Hematopoietic multipotent progenitor cell (in vitro differentiated cells): ENCODE results near the gene HDLBP. TPM values are rescaled to one million over a fixed set of nuclear protein-coding genes. Genes with fewer than 3 reads are reported as not detected.

Experiments used
- DNase-seq, 3 donors: peaks; one replicate each; pipeline ENCODE4 v3.0.0-alpha.2; 2011 to 2015; ENCODE audit warnings: low read depth in 2 of 3, low spot score in 2 of 3
- total RNA-seq: library from RNA; depleted of rRNA; stranded (reverse); fragments of >200 nt; gene quantifications from one replicate; pipeline ENCODE4 v1.2.3, GENCODE V29; 2012

The HDLBP gene
- total RNA-seq, 1 donor, result 198 TPM

DNA sequence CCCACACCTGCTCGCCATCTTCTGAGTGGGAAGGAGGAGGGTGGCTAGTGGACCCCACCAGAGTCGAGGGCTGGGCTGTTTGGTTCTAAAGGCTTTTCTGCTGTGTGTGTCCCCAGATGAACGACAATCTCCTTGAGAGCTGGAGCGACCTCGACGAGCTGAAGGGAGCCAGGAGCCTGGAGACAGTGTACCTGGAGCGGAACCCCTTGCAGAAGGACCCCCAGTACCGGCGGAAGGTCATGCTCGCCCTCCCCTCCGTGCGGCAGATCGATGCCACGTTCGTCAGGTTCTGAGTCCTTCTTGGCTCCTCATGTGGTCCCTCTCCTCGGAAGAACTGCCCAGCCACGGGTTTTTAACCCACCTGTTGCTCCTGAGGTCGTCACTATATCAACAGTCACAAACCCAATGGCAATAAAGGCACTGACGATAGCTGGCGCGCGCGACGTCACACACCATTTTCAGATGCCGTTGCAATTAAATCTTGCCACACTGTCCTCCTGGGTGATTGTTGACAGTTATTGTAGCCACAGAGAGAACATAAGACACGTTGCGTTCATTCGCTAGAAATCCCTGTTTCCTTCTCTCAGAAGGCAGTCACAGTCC, 132.8 kb downstream of the HDLBP start:
- no peak for DNase-seq

GRCh38 chr2:241182126-241182525, 133.3 kb downstream of the HDLBP start:
- DNase-seq, result no peak

- no peak for DNase-seq
Observed at GRCh38 chr2:241180495-241180894, 135.0 kb downstream of the HDLBP start.

GRCh38 chr2:241179899-241180298, 135.6 kb downstream of the HDLBP start:
- no peak for DNase-seq

DNA sequence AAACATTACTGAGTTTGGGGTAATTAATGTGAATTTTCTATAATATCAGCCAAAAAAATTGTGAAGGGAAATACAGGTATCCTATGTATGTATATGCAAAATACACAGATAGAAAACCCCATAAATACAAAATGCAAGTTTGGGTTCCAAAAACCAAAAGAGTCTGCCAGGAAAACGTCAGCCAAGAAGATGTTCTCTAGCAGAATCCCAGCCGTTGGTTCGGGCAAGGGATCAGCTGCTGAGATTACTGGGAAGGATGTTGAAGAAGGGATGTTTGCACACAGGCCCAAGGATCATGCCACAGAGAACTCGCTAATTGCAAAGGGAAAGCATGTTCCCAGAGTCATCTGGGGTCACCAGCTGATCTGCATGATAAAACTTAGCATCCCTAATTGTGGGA, 136.5 kb downstream of the HDLBP start:
- DNase-seq, result no peak

DNA sequence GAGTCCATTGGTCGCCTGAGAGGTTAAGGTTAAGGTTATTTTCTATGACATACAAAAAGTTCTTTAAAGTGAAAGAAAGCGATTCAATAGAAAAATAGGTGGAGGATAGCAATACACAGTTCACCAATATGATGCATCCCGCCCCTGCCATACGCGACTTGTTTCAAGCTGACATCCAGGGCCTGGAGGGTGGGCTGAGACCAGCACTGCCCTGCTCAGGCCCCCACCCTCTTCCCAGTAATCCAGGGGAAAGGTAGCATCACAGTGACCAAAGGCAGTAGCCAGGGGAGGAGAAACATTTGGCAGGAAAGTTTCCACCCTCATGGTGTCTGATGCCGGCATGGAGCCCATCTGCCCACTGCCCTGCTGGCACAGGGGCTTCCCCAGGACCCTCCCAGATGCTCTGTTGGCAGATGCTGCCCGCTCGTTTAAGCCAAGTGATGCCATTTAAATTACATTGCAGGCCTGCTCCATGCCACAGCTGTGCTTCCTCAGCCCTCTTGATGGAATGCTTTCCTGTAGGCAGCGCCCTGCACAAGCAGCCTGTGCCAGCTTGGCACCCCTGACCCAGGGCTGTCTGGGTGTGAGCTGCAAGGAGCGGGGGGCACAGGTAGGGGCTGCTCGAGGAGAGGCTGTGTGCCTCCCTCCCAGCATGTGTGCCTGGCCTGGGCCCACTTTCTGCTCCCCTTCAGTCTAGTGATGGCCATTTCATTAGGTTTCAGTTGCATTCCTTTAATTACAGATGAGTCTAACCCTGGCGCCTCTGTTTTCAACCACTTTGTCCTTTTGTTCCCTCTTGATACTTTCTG, 137.7 kb downstream of the HDLBP start:
- DNase-seq, result no peak

Other genes with a start within 250 kb of the HDLBP start
- gene MTERF4, start 213.4 kb downstream of the HDLBP start, total RNA-seq, result 32.0 TPM
- gene PASK, start 166.2 kb downstream of the HDLBP start, total RNA-seq, result 19.9 TPM
- 11.3 TPM for gene PPP1R7, start 165.2 kb downstream of the HDLBP start, total RNA-seq
- gene ANO7, start 127.0 kb downstream of the HDLBP start, total RNA-seq, result 1.3 TPM
- gene SEPTIN2, start 253 bp upstream of the HDLBP start, total RNA-seq, result 138 TPM
- gene FARP2, start 40.6 kb upstream of the HDLBP start, total RNA-seq, result 14.3 TPM
- 171 TPM for gene STK25, start 192.9 kb upstream of the HDLBP start, total RNA-seq
- under 0.01 TPM for gene BOK, start 243.1 kb upstream of the HDLBP start, total RNA-seq